BLaER1 treated with 17β-estradiol and CSF1 and Interleukin-3, amounts not matched to agents 10 nM and 100 nM (cell line): ENCODE measurements around the gene MRPL43.

Experiments
- H3K27ac ChIP-seq, 11 experiments: shearing (Covaris generic); formaldehyde crosslinking; 2 replicates each; pipeline ENCODE4 v1.8.1; 2022
- H3K27me3 ChIP-seq, 11 experiments: shearing (Covaris generic); formaldehyde crosslinking; 2 replicates each; pipeline ENCODE4 v1.8.1; 2022
- H3K36me3 ChIP-seq, 11 experiments: shearing (Covaris generic); formaldehyde crosslinking; 2 replicates each; pipeline ENCODE4 v1.8.1; 2022
- H3K4me1 ChIP-seq, 10 experiments: shearing (Covaris generic); formaldehyde crosslinking; 2 replicates each; pipeline ENCODE4 v1.8.1; 2022
- H3K4me2 ChIP-seq, 11 experiments: shearing (Covaris generic); formaldehyde crosslinking; 2 replicates each; pipeline ENCODE4 v1.8.1; 2022
- H3K4me3 ChIP-seq, 10 experiments: shearing (Covaris generic); formaldehyde crosslinking; 2 replicates each; pipeline ENCODE4 v1.8.1; 2022
- H3K9ac ChIP-seq, 11 experiments: shearing (Covaris generic); formaldehyde crosslinking; 2 replicates each; pipeline ENCODE4 v1.8.1; 2022
- H3K9me3 ChIP-seq, 11 experiments: shearing (Covaris generic); formaldehyde crosslinking; replicated peaks in 1 of 11; 2 replicates each; pipeline ENCODE4 v1.8.1; 2022
- H4K20me1 ChIP-seq, 11 experiments: shearing (Covaris generic); formaldehyde crosslinking; 2 replicates each; pipeline ENCODE4 v1.8.1; 2022
- Cebpa-rat ChIP-seq, 11 experiments: shearing (Covaris generic); IDR thresholded peaks; 2 replicates each; pipeline ENCODE4 v1.8.1; 2022

Gene MRPL43

DNA sequence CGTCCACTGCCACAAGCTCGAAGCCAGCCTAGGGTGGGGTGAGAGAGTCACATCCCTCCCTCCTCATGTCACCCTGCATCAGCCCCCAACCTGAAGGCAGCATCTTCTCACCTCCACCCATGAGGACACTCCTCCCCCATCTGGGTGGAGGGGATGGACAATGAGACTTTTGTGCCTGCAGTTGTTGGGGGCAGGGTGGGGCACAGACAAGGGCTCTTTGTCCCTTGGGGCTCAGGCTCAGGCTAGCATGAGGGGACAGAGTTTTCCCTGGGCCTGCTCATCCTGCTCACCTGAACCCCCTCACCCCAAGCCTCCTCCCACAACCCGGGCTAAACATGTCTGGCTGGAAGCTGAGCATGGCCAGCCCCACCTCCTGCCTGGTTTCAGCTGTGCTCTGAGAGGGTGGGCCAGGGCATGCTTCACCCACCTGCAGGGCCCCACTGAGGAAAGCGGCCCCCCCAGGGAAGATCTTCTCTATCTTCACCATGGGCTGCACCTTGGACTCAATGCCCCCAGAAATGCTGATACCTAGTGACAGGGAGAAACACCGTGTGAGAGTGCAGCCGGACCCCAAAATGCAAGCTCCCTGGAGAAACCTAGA lies 21.6 kb upstream of the MRPL43 start:
- Histone ChIP-seq H3K27ac (no peak overlapping the region), H3K4me3 (no peak overlapping the region), H3K9ac (no peak overlapping the region), H3K36me3 (peaks cover 29 to 42% (median 36%) of the 10 kb centered on the region in 11 experiments), H3K9me3 (no peaks in the 10 kb centered on the region), H3K4me2 (0 out of 22 replicates have a peak overlapping the region, but pooled peaks of 1 of the 11 experiments have one; percentile 3), H3K27me3 (no peaks in the 10 kb centered on the region), H4K20me1 (peaks cover 11 to 48% (median 24%) of the 10 kb centered on the region in 11 experiments; a peak in 19 of 22 replicates), H3K4me1 (peaks cover 9 to 51% (median 37%) of the 10 kb centered on the region in 10 experiments)
- TF ChIP-seq Cebpa-rat (IDR thresholded peaks at IDR 0.05), result no peak

DNA sequence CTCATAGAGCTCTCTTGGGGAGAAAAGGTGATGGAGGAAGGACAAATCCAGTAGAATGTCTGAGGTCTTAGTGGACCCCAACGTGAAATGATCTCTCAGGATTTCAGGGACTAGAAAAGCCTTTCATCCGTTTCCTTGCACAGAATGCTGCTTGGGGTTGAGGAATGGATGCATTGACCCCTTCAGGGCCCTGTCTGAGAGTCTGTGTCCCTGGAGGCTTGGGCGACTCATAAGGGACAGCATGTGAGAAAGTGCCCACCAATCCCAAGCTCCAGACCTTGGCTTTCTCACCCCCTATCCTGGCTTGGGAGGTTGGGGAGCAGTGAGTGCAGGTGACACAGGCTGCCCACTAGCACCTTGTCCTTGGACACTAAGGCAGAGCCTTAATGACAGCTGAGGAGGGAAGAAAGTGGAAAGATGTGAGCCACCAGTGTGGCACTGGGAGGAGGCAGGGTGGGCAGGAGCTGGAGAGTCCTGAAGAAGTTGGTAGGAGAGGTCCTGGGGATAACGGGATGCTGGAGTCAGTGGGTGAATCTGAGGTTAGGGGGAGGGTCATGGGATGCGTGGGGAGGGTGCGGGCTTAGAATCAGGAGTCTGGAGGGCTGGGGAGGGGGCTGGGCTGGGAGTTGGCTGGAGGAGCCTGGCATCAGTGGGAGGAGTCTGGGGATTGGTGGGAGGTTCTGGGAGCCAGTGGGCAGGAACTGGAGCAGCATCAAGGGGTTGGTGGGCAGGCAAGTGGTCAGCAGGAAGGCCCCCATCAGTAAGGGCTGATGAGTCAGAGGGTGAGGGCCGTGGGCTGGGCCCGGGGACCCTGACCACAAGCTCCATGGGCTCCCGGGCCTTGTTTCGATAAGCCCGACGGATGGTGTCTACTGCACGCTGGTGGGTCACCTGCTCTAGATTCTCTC lies 20.9 kb upstream of the MRPL43 start:
- Histone ChIP-seq H3K4me1 (peaks cover 1 to 43% (median 30%) of the 10 kb centered on the region in 10 experiments), H3K4me3 (no peak overlapping the region), H3K9ac (peak overlapping the region in 3 of 11 experiments; percentile 15 to 48 (median 47); a peak in 2 of 22 replicates), H3K4me2 (peak overlapping the region in 6 of 11 experiments; percentile 3 to 38 (median 20); a peak in 3 of 22 replicates), H3K9me3 (no peaks in the 10 kb centered on the region), H3K36me3 (peaks cover 37 to 50% (median 44%) of the 10 kb centered on the region in 11 experiments), H3K27ac (peak overlapping the region in 1 of 11 experiments; percentile 24; a peak in 1 of 22 replicates), H4K20me1 (peaks cover 18 to 55% (median 32%) of the 10 kb centered on the region in 11 experiments; a peak in 20 of 22 replicates), H3K27me3 (no peaks in the 10 kb centered on the region)
- TF ChIP-seq Cebpa-rat (IDR thresholded peaks at IDR 0.05), result no peak

DNA sequence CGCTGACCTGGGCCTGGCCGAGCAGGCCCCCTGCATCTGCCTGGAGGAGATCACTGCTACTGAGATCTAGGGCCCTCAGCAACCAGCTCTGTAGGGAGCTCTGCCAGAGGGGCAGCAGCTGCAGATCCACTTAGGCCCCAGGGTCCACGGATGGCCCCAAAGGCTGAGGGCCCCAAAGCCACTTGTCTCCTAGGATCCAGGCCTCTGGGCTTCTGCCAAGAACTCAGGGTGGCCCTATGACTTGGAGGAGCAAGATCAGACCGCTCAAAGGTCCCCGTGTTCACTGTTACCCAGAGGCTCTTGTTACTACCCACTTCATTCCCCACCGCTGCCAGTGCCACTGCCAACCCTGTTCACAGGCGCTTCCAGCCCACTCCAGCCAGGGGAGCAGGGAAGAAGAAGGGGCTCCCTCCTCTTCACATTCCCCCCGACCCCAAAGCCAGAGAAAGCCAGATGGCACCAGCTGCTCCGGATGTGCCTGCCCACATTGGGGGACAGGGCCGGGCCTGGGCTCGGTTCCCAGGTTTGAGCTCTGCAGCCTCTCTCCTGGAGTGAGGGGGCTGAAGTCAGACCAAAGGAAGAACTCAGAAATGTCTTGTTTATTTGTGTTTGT lies 19.9 kb upstream of the MRPL43 start:
- H3K27me3 ChIP-seq, result no peaks in the 10 kb centered on the region
- peak overlapping the region in 10 of 11 experiments; percentile 23 to 64 (median 43); a peak in 15 of 22 replicates for H3K9ac ChIP-seq
- TF ChIP-seq Cebpa-rat (IDR thresholded peaks at IDR 0.05), result no peak
- peak overlapping the region in 6 of 11 experiments; percentile 6 to 47 (median 36); a peak in 11 of 22 replicates for H3K27ac ChIP-seq
- H4K20me1 ChIP-seq, result peaks cover 27 to 65% (median 42%) of the 10 kb centered on the region in 11 experiments; a peak in 21 of 22 replicates
- no peaks in the 10 kb centered on the region for H3K9me3 ChIP-seq
- H3K4me1 ChIP-seq, result peaks cover 7 to 42% (median 29%) of the 10 kb centered on the region in 10 experiments
- H3K4me3 ChIP-seq, result no peak overlapping the region
- peak overlapping the region in 7 of 11 experiments; percentile 16 to 59 (median 30); a peak in 9 of 22 replicates for H3K4me2 ChIP-seq
- H3K36me3 ChIP-seq, result peaks cover 46 to 59% (median 54%) of the 10 kb centered on the region in 11 experiments

DNA sequence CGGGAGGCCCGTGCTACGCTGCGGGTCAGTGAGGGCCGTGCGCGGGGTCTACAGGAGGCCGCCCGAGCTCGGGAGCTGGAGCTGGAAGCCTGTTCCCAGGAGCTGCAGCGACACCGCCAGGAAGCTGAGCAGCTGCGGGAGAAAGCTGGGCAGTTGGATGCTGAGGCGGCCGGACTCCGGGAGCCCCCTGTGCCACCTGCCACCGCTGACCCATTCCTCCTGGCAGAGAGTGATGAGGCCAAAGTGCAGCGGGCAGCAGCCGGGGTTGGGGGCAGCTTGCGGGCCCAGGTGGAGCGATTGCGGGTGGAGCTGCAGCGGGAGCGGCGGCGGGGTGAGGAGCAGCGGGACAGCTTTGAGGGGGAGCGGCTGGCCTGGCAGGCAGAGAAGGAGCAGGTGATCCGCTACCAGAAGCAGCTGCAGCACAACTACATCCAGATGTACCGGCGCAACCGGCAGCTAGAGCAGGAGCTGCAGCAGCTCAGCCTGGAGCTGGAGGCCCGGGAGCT lies 19.3 kb upstream of the MRPL43 start:
- Histone ChIP-seq H3K4me2 (peak overlapping the region in 3 of 11 experiments; percentile 16 to 59 (median 19); a peak in 1 of 22 replicates), H3K27ac (peak overlapping the region in 5 of 11 experiments; percentile 6 to 47 (median 30); a peak in 10 of 22 replicates), H3K9ac (peak overlapping the region in 10 of 11 experiments; percentile 23 to 64 (median 43); a peak in 12 of 22 replicates), H4K20me1 (peaks cover 33 to 71% (median 47%) of the 10 kb centered on the region in 11 experiments; a peak in 21 of 22 replicates), H3K36me3 (peaks cover 46 to 59% (median 56%) of the 10 kb centered on the region in 11 experiments), H3K4me1 (peaks cover 12 to 44% (median 34%) of the 10 kb centered on the region in 10 experiments), H3K27me3 (no peaks in the 10 kb centered on the region), H3K9me3 (no peaks in the 10 kb centered on the region), H3K4me3 (no peak overlapping the region)
- TF ChIP-seq Cebpa-rat (IDR thresholded peaks at IDR 0.05), result no peak

DNA sequence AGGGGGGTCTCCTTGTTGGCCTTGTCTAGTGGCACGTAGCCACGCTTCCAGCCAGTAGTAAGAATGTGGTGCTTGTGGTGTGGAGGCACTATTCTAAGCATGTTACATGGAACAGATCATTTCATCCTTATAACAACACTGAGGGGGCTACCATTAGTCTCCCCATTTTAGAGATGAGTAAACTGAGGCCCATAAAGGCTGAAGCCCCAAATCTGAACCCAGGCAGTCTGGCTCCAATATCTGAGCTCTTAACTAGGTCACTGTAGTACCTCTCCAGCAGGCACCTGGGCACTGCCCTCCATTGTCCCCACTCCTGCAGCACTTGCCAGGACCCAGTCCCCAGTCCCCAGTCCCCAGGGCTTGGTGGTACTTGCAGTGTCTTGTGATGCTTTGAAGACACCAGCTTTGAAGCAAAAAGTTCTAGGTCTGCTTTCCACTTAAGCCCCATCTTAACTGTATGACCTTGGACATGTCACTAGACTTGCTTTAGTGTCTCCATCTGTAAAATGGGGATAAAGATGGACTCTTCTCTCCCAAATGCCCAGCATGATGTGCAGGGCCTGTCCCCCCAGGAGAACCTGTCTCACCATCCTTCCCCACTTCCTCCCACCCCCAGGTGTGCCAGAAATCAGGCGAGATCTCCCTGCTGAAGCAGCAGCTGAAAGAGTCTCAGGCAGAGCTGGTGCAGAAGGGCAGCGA lies 18.7 kb upstream of the MRPL43 start:
- Histone ChIP-seq H3K4me3 (no peak overlapping the region), H4K20me1 (peaks cover 36 to 74% (median 51%) of the 10 kb centered on the region in 11 experiments; a peak in 21 of 22 replicates), H3K9me3 (no peaks in the 10 kb centered on the region), H3K4me2 (no peak overlapping the region), H3K27me3 (no peaks in the 10 kb centered on the region), H3K9ac (peak overlapping the region in 3 of 11 experiments; percentile 23 to 38 (median 24); a peak in 1 of 22 replicates), H3K36me3 (peaks cover 46 to 59% (median 56%) of the 10 kb centered on the region in 11 experiments), H3K27ac (no peak overlapping the region), H3K4me1 (peaks cover 18 to 47% (median 40%) of the 10 kb centered on the region in 10 experiments)
- no peak for TF ChIP-seq Cebpa-rat (IDR thresholded peaks at IDR 0.05)

DNA sequence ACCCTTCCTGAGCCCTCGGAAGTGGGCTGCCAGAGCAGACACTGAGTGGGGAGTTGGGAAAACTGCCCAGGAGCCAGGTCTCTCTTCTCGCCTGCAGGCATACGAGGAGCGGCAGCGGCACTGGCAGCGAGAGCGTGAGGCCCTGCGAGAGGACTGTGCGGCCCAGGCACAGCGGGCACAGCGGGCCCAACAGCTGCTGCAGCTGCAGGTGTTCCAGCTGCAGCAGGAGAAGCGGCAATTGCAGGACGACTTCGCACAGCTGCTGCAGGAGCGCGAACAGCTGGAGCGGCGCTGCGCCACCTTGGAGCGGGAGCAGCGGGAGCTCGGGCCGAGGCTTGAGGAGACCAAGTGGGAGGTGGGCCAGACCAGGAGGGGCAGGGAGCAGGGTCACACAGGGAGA lies 18.1 kb upstream of the MRPL43 start:
- H3K9ac ChIP-seq, result no peak overlapping the region
- TF ChIP-seq Cebpa-rat (IDR thresholded peaks at IDR 0.05), result no peak
- peaks cover 46 to 59% (median 56%) of the 10 kb centered on the region in 11 experiments for H3K36me3 ChIP-seq
- H3K27me3 ChIP-seq, result no peaks in the 10 kb centered on the region
- no peak overlapping the region for H3K4me2 ChIP-seq
- H3K4me1 ChIP-seq, result peaks cover 22 to 54% (median 46%) of the 10 kb centered on the region in 10 experiments
- no peak overlapping the region for H3K27ac ChIP-seq
- no peaks in the 10 kb centered on the region for H3K9me3 ChIP-seq
- H4K20me1 ChIP-seq, result peaks cover 36 to 74% (median 51%) of the 10 kb centered on the region in 11 experiments; a peak in 21 of 22 replicates
- H3K4me3 ChIP-seq, result no peak overlapping the region

DNA sequence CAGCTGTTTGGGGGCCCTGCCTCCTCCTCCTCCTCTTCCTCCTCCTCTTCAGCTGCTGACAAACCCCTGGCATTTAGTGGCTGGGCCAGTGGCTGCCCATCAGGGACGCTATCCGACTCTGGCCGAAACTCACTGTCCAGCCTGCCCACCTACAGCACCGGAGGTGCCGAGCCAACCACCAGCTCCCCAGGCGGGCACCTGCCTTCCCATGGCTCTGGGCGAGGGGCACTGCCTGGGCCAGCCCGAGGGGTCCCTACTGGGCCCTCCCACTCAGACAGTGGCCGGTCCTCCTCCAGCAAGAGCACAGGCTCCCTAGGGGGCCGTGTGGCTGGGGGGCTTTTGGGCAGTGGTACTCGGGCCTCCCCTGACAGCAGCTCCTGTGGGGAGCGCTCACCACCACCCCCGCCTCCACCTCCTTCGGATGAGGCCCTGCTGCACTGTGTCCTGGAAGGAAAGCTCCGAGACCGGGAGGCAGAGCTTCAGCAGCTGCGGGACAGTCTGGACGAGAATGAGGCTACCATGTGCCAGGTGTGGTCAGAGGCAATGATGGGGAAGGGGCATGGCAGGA lies 16.4 kb upstream of the MRPL43 start:
- Histone ChIP-seq H3K9me3 (no peaks in the 10 kb centered on the region), H3K4me3 (no peak overlapping the region), H3K4me2 (no peak overlapping the region), H3K27ac (peak overlapping the region in 1 of 11 experiments; percentile 9; a peak in 1 of 22 replicates), H3K9ac (peak overlapping the region in 2 of 11 experiments; percentile 19 to 36; a peak in 2 of 22 replicates), H3K36me3 (peaks cover 46 to 59% (median 56%) of the 10 kb centered on the region in 11 experiments), H4K20me1 (peaks cover 36 to 74% (median 51%) of the 10 kb centered on the region in 11 experiments; a peak in 21 of 22 replicates), H3K27me3 (no peaks in the 10 kb centered on the region), H3K4me1 (peaks cover 22 to 53% (median 48%) of the 10 kb centered on the region in 10 experiments)
- no peak for TF ChIP-seq Cebpa-rat (IDR thresholded peaks at IDR 0.05)
